Measurements from ENCODE around the gene PCARE.

- no peak for TF ChIP-seq CTCF (conservative IDR thresholded peaks at IDR 0.05; ENCODE audit: low read length)
- TF ChIP-seq EZH2phosphoT487 (IDR thresholded peaks at IDR 0.05; ENCODE audit: borderline replicate concordance), result no peak
Measured at GRCh38 chr2:29012211-29012681, 62.1 kb downstream of the PCARE start.

All from Loucy (cell line).